Esophagus muscularis mucosa (tissue), 4 donors: ENCODE results near the gene ZEB2. TPM values are rescaled to one million over a fixed set of nuclear protein-coding genes. Genes with fewer than 3 reads are reported as not detected.

Experiments used
- DNase-seq: peaks from one replicate; pipeline ENCODE4 v3.0.0-alpha.2; 2017; ENCODE audit errors: extremely low spot score
- H3K27ac ChIP-seq, 4 donors: fragments of 200-600 bp; sonication (generic); replicated peaks in 1 of 4; 1 replicate in 3 of 4; 2 replicates in 1 of 4; pipeline ENCODE4 v1.5.1; 2016 to 2019; ENCODE audit warnings: mild to moderate bottlenecking in 1 of 4
- H3K27me3 ChIP-seq, 4 donors: fragments of 200-600 bp; sonication (generic); one replicate each; pipeline versions ENCODE4 v1.5.1 to v1.6.0; 2016 to 2019
- H3K36me3 ChIP-seq, 4 donors: fragments of 200-600 bp; sonication (generic); one replicate each; pipeline ENCODE4 v1.5.1; 2016 to 2019
- H3K4me1 ChIP-seq, 4 donors: fragments of 200-600 bp; sonication (generic); one replicate each; pipeline ENCODE4 v1.5.1; 2016 to 2019
- H3K4me3 ChIP-seq, 4 donors: fragments of 200-600 bp; sonication (generic); 1 replicate in 2 of 4; 2 replicates in 2 of 4; pipeline ENCODE4 v1.5.1; 2016 to 2019; ENCODE audit warnings: mild to moderate bottlenecking in 4 of 4, moderate library complexity in 1 of 4
- H3K9me3 ChIP-seq, 4 donors: fragments of 200-600 bp; sonication (generic); 1 replicate in 3 of 4; 2 replicates in 1 of 4; pipeline ENCODE4 v1.5.1; 2016 to 2019
- EP300 ChIP-seq: sonication (generic); formaldehyde crosslinking; IDR thresholded peaks from one replicate; pipeline ENCODE4 v1.6.1; 2017; ENCODE audit warnings: antibody characterized with exemption
- POLR2A ChIP-seq: fragments of 450-650 bp; IDR thresholded peaks from one replicate; pipeline ENCODE4 v1.6.1; 2017; ENCODE audit warnings: antibody characterized with exemption, moderate library complexity, mild to moderate bottlenecking, low read depth
- POLR2AphosphoS5 ChIP-seq, 2 donors: sonication (generic); formaldehyde crosslinking; IDR thresholded peaks; one replicate each; pipeline ENCODE4 v1.6.1; 2017; ENCODE audit warnings: antibody characterized with exemption in 2 of 2
- WGBS: methylation state at CpG from one replicate; pipeline ENCODE4 v1.1.5; 2018; 5-methylcytosine and 5-hydroxymethylcytosine counted together
- intact Hi-C: fragments of 100-400 bp; cut with DNase I; formaldehyde crosslinking; loops from one replicate; pipeline ENCODE4 v1.15.1; 2023
- total RNA-seq, 4 donors: library from RNA; depleted of rRNA; stranded (reverse); fragments of >200 nt; gene quantifications; one replicate each; pipeline versions ENCODE4 v1.1.0 to v1.2.1, GENCODE V29; 2016
- TF ChIP-seq, protein P1 (sequence below), 3 experiments: fragments of 200-600 bp in 2 of 3; fragments of 450-650 bp in 1 of 3; sonication (generic) in 2 of 3; IDR thresholded peaks; one replicate each; pipeline ENCODE4 v1.5.1; 2017 to 2019; ENCODE audit warnings: antibody characterized with exemption in 3 of 3, mild to moderate bottlenecking in 2 of 3, moderate library complexity in 1 of 3

ZEB2 gene
- total RNA-seq, 4 donors from 2014 or later: 41.2 to 68.3 (median 55.7) TPM

DNA sequence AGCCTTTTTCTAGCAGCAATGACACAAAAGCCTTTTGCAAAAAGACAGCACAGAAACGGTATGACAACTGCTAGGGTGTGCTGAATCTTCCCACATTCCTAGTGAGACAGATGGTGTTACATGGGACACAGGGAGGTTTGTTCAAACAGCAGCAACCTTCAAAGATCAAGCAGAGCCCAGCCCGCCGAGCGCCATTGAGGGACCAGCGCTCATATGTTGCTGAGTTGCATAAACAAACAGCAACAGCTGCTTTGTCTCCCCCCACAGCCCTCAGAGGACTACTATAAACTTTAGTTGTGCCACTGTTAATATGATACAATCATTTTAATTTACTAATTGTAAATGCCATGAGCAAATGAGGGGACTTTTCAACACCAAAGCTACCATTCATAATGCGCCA, 117.7 kb downstream of the ZEB2 start:
- TF ChIP-seq, protein P1, sequence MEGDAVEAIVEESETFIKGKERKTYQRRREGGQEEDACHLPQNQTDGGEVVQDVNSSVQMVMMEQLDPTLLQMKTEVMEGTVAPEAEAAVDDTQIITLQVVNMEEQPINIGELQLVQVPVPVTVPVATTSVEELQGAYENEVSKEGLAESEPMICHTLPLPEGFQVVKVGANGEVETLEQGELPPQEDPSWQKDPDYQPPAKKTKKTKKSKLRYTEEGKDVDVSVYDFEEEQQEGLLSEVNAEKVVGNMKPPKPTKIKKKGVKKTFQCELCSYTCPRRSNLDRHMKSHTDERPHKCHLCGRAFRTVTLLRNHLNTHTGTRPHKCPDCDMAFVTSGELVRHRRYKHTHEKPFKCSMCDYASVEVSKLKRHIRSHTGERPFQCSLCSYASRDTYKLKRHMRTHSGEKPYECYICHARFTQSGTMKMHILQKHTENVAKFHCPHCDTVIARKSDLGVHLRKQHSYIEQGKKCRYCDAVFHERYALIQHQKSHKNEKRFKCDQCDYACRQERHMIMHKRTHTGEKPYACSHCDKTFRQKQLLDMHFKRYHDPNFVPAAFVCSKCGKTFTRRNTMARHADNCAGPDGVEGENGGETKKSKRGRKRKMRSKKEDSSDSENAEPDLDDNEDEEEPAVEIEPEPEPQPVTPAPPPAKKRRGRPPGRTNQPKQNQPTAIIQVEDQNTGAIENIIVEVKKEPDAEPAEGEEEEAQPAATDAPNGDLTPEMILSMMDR (IDR thresholded peaks at IDR 0.05): no peak
- TF ChIP-seq EP300: no peak
- no peak for TF ChIP-seq POLR2AphosphoS5 (IDR thresholded peaks at IDR 0.05)
- TF ChIP-seq POLR2A: no peak
- Histone ChIP-seq H3K27me3 (peaks cover 0 to 5% (median 0%) of the 10 kb centered on the region in 4 donors), H3K27ac (peak overlapping the region in 1 of 4 donors; percentile 1), H3K4me3 (no peak overlapping the region), H3K9me3 (no peaks in the 10 kb centered on the region), H3K4me1 (peaks cover 7 to 13% (median 8%) of the 10 kb centered on the region in 4 donors), H3K36me3 (peaks cover 0 to 47% (median 12%) of the 10 kb centered on the region in 4 donors)
- intact Hi-C loops: no loop called here
- 86% methylated on average over 5 of the region's 6 CpGs for WGBS
- DNase-seq: no peak

DNA sequence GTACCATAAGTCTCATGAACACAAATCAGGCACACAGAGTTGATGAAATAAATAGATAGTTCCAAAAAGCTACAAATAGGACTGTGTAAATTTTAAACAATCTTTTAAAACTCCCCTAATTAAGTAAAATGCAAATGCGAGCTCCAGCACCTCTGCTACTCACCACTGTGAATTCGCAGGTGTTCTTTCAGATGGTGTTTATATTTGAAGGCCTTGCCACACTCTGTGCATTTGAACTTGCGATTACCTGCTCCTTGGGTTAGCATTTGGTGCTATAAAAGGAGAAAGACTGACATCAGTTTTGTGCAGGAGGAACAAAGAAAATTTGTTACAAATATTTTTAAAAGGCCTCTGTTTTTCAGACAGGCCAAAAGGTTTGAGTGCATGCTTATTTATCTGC, 118.9 kb downstream of the ZEB2 start:
- Histone ChIP-seq H3K9me3 (no peaks in the 10 kb centered on the region), H3K36me3 (peaks cover 0 to 56% (median 15%) of the 10 kb centered on the region in 4 donors), H3K4me1 (peaks cover 7 to 13% (median 8%) of the 10 kb centered on the region in 4 donors), H3K27ac (no peak overlapping the region), H3K4me3 (no peak overlapping the region), H3K27me3 (peaks cover 0 to 5% (median 0%) of the 10 kb centered on the region in 4 donors)
- intact Hi-C loops: no loop called here
- no peak for DNase-seq
- 96% methylated on average over 3 of the region's 3 CpGs for WGBS
- TF ChIP-seq POLR2AphosphoS5 (IDR thresholded peaks at IDR 0.05): no peak
- TF ChIP-seq POLR2A: no peak
- TF ChIP-seq, protein P1 (IDR thresholded peaks at IDR 0.05): no peak
- TF ChIP-seq EP300: no peak

DNA sequence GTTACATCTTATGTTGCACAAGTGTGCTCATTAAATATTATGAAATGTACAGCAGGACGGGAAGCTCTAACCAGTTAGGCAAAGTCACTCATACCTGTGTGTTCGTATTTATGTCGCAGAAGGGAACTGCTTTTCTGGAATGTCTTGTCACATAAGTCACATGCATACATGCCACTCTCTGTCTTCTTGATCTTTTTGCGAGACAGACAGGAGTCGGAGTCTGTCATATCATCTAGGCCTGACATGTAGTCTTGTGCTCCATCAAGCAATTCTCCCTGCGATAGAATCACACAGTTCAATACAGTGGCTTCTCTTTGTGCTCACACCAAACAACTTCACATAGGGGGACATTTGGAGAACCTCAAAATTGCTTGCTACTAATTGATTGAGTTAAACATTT, 123.6 kb downstream of the ZEB2 start:
- TF ChIP-seq POLR2AphosphoS5 (IDR thresholded peaks at IDR 0.05) (no peak), POLR2A (no peak)
- 90% methylated on average over 6 of the region's 6 CpGs for WGBS
- no peaks in the 10 kb centered on the region for H3K9me3 ChIP-seq
- H3K27me3 ChIP-seq: no peaks in the 10 kb centered on the region
- no peak overlapping the region for H3K27ac ChIP-seq
- intact Hi-C loops: no loop called here
- no peak overlapping the region for H3K4me3 ChIP-seq
- H3K36me3 ChIP-seq: peaks cover 0 to 61% (median 18%) of the 10 kb centered on the region in 4 donors
- DNase-seq: no peak
- H3K4me1 ChIP-seq: peaks cover 0 to 3% (median 0%) of the 10 kb centered on the region in 4 donors

DNA sequence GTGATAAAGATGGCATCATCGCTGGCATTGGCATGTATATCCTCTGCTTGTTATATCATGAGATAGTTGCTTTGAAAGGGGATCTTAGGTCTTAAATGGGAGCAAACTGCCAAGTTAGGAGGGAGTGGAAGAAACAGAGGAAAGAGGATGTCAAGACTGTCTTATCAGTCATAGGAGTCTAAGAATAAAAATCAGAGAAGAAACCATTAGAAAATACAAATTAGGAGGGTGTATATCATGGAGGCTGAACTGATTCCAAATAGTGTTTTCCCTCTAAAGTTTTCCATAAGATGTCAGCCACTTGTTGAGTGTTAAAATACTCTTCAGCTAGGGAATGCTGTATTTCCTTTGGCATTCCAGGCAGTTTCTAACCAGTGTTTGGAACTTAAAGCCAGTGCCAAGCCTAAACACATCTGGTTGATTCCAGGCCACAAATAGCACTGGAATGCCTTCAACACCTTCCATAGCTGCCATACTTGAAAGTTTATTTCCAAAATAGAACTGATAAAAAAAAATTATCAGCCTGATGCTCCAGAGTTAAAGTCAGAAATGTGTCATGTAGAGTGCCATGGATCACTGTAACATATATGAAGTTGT, 129.4 kb downstream of the ZEB2 start:
- peaks cover 0 to 16% (median 10%) of the 10 kb centered on the region in 4 donors for H3K36me3 ChIP-seq
- intact Hi-C loops: no loop called here

DNA sequence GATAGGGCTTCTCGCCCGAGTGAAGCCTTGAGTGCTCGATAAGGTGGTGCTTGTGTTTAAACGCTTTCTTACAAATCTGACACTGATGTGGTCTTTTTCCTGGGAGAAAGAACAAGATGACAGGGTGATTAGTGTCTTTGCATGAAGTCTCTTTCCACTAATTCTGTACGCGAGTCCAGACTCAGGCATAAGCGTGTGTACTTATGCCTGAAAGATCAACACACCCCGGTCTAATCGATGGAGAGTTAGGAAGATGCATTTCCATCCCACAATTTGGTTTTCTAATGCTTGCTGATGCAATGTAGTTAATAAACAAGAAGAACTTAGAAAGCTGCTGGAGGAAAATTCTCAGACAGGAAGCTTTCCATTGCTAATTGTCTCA, 130.0 kb downstream of the ZEB2 start:
- peak overlapping the region; percentile 6 to 32 (median 20) for H3K4me3 ChIP-seq
- 87% methylated on average over 9 of the region's 9 CpGs for WGBS
- H3K27ac ChIP-seq: no peak overlapping the region
- TF ChIP-seq, protein P1 (IDR thresholded peaks at IDR 0.05): no peak
- TF ChIP-seq POLR2AphosphoS5 (IDR thresholded peaks at IDR 0.05) (no peak), POLR2A (no peak), EP300 (no peak)
- no peaks in the 10 kb centered on the region for H3K27me3 ChIP-seq
- H3K36me3 ChIP-seq: peaks cover 0 to 10% (median 8%) of the 10 kb centered on the region in 4 donors
- intact Hi-C loops: no loop called here
- no peaks in the 10 kb centered on the region for H3K9me3 ChIP-seq
- H3K4me1 ChIP-seq: peaks cover 0 to 17% (median 7%) of the 10 kb centered on the region in 4 donors
- DNase-seq: no peak

More for the DNA sequence above, 129.4 kb downstream of the ZEB2 start:
- Histone ChIP-seq H3K27me3 (no peaks in the 10 kb centered on the region), H3K4me1 (peaks cover 0 to 17% (median 7%) of the 10 kb centered on the region in 4 donors), H3K4me3 (no peak overlapping the region), H3K27ac (no peak overlapping the region), H3K9me3 (no peaks in the 10 kb centered on the region)
- no peak for DNase-seq
- WGBS: 96% methylated on average over 1 of the region's 1 CpG
- TF ChIP-seq POLR2A: no peak
- TF ChIP-seq, protein P1 (IDR thresholded peaks at IDR 0.05): no peak
- no peak for TF ChIP-seq POLR2AphosphoS5 (IDR thresholded peaks at IDR 0.05)
- no peak for TF ChIP-seq EP300
